AG09309 (cell line): ENCODE results near the gene LSP1.
"Not testable (repeated sequence)": the region's sequence is repeated elsewhere in the genome, so short reads cannot be mapped to it uniquely, and the experiment has no call there.

Source experiments
- DNase-seq: peaks from one replicate; pipeline ENCODE4 v3.0.0-alpha.2; 2010; ENCODE audit warnings: low read depth
- H3K4me3 ChIP-seq: 2 replicates; pipeline ENCODE4 v1.5.1; 2011; ENCODE audit warnings: mild to moderate bottlenecking, low read depth, low read length, moderate library complexity; ENCODE audit not compliant: control insufficient read depth
- TF ChIP-seq, protein P1 (sequence below): IDR thresholded peaks from 2 replicates; pipeline ENCODE4 v1.5.1; 2011; ENCODE audit warnings: mild to moderate bottlenecking, low read depth, low read length, inconsistent platforms; ENCODE audit not compliant: insufficient read depth, control insufficient read depth; ENCODE audit errors: missing control alignments

LSP1 gene

GRCh38 chr11:1812801-1813200 lies 40.1 kb upstream of the LSP1 start:
- no peak overlapping the region for H3K4me3 ChIP-seq
- TF ChIP-seq, protein P1, sequence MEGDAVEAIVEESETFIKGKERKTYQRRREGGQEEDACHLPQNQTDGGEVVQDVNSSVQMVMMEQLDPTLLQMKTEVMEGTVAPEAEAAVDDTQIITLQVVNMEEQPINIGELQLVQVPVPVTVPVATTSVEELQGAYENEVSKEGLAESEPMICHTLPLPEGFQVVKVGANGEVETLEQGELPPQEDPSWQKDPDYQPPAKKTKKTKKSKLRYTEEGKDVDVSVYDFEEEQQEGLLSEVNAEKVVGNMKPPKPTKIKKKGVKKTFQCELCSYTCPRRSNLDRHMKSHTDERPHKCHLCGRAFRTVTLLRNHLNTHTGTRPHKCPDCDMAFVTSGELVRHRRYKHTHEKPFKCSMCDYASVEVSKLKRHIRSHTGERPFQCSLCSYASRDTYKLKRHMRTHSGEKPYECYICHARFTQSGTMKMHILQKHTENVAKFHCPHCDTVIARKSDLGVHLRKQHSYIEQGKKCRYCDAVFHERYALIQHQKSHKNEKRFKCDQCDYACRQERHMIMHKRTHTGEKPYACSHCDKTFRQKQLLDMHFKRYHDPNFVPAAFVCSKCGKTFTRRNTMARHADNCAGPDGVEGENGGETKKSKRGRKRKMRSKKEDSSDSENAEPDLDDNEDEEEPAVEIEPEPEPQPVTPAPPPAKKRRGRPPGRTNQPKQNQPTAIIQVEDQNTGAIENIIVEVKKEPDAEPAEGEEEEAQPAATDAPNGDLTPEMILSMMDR = no peak
- DNase-seq = no peak

DNA sequence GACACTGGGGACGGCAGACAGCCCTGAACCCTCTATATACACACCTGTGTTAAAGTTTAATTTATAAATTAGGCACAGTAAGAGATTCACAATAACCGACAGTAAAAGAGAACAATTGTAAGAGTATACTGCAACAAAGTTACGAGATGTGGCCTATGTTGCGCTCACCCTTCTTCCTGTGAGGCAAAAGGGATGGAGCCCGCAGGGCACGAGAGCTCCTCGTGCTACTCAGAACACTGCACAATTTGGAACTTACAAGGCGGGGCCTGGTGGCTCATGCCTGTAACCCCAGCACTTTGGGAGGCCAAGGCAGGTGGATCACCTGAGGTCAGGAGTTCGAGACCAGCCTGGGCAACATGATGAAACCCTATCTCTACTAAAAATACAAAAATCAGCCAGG lies 39.5 kb upstream of the LSP1 start:
- not testable (repeated sequence) for DNase-seq, H3K4me3 ChIP-seq

DNA sequence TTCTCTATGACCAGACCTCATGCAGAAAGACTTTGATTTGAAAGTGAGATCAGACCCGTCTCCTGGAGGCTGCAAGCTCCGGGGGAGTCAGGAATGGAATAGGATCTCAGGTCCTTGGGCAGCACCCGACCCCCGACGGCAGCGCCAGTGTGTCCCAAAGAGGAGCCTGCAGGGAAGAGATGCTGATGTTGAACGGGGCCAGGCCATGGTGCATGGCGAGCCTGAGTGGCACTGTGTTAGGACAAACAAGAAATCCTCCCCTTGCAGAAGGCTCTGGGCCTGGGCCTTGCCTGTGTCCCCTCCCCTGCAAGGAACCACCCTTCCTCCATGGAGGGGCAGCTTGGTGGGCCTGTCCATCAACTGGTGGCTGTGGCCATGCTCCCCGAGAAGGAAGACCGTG lies 38.2 kb upstream of the LSP1 start:
- no peak overlapping the region for H3K4me3 ChIP-seq
- DNase-seq = no peak
- TF ChIP-seq, protein P1 = no peak

GRCh38 chr11:1815311-1815710 lies 37.6 kb upstream of the LSP1 start:
- TF ChIP-seq, protein P1 = no peak
- H3K4me3 ChIP-seq = no peak overlapping the region
- no peak for DNase-seq

GRCh38 chr11:1815751-1816150 lies 37.1 kb upstream of the LSP1 start:
- TF ChIP-seq, protein P1 = no peak
- DNase-seq = no peak
- H3K4me3 ChIP-seq = no peak overlapping the region

GRCh38 chr11:1817000-1817399 lies 35.9 kb upstream of the LSP1 start:
- no peak overlapping the region for H3K4me3 ChIP-seq
- TF ChIP-seq, protein P1 = no peak
- DNase-seq = no peak

GRCh38 chr11:1817511-1817910 lies 35.4 kb upstream of the LSP1 start:
- TF ChIP-seq, protein P1 = no peak
- DNase-seq = no peak
- no peak overlapping the region for H3K4me3 ChIP-seq

DNA sequence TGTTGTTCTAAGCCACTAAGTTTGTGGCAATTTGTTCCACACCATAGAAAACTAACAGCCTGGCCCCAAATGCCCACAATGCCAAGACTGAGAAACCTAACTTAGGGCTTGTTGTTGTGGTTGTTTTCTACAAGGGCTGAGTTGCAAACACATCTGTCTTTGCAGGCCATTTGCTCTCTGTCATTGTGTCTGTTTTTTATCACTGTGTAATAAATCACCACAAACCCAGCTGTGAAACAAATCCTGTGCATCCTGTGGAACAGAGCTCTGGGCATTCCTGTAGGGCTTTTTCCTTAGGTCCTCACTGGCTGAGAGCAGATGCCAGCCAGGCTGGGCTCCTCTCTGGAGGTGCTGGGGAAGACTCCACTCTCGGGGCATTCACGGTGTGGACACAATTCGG lies 33.8 kb upstream of the LSP1 start:
- H3K4me3 ChIP-seq = no peak overlapping the region
- TF ChIP-seq, protein P1 = no peak
- no peak for DNase-seq
